ENCODE results near the gene ZBTB6. TPM values are rescaled to one million over a fixed set of nuclear protein-coding genes. Genes with fewer than 3 reads are reported as not detected.

ZBTB6 gene
- total and polyA plus RNA-seq, 2 of the 13 experiments (the other 11 are each of a cell fraction or from before 2014, with no cell fraction given), result 3.7 to 7.1 TPM

GRCh38 chr9:122940749-122941581, 27.8 kb upstream of the ZBTB6 start, which contains the start of gene RABGAP1 (continued):
- TF ChIP-seq ZNF18 (CRISPR knock-in tag; IDR thresholded peaks at IDR 0.05; ENCODE audit: insufficient replicate concordance) (peak; percentile 48), FLYWCH1 (CRISPR knock-in tag; IDR thresholded peaks at IDR 0.05) (no peak), JUND (CRISPR knock-in tag; IDR thresholded peaks at IDR 0.05) (no peak), HDAC2 (CRISPR knock-in tag; IDR thresholded peaks at IDR 0.05) (0 out of 2 replicates have a peak, but pooled peaks have one; percentile 18), MAF1 (CRISPR knock-in tag; IDR thresholded peaks at IDR 0.05; ENCODE audit: borderline replicate concordance) (peak; percentile 70; the same call in 1 of the 2 replicates), TCF12 (IDR thresholded peaks at IDR 0.05) (no peak), TCF12 (CRISPR knock-in tag; IDR thresholded peaks at IDR 0.05) (0 out of 2 replicates have a peak, but pooled peaks have one; percentile 45), BHLHE40 (IDR thresholded peaks at IDR 0.05; ENCODE audit: low read length) (peak; percentile 92), SYNCRIP (IDR thresholded peaks at IDR 0.05; ENCODE audit: insufficient read depth, low read depth, low read length) (no peak), RFX5 (IDR thresholded peaks at IDR 0.05; ENCODE audit: low read depth, low read length) (no peak), KLF11 (CRISPR knock-in tag; IDR thresholded peaks at IDR 0.05) (no peak; the same call in 1 of the 2 replicates), PLSCR1 (CRISPR knock-in tag; IDR thresholded peaks at IDR 0.05; ENCODE audit: borderline replicate concordance) (no peak), ZNF644 (CRISPR knock-in tag; IDR thresholded peaks at IDR 0.05; ENCODE audit: low read depth) (no peak), MBNL3 (CRISPR knock-in tag; conservative IDR thresholded peaks at IDR 0.05) (no peak), RFX3 (CRISPR knock-in tag; IDR thresholded peaks at IDR 0.05) (no peak), ZSCAN9 (CRISPR knock-in tag; IDR thresholded peaks at IDR 0.05; ENCODE audit: borderline replicate concordance) (no peak), ZNF737 (CRISPR knock-in tag; IDR thresholded peaks at IDR 0.05; ENCODE audit: borderline replicate concordance) (no peak), RFXANK (CRISPR knock-in tag; IDR thresholded peaks at IDR 0.05) (no peak), ZNF274 (CRISPR knock-in tag; IDR thresholded peaks at IDR 0.05) (no peak), ZSCAN31 (CRISPR knock-in tag; IDR thresholded peaks at IDR 0.05; ENCODE audit: low read depth) (no peak), HOMEZ (CRISPR knock-in tag; IDR thresholded peaks at IDR 0.05; ENCODE audit: low read depth) (no peak), ZNF75D (CRISPR knock-in tag; IDR thresholded peaks at IDR 0.05; ENCODE audit: borderline replicate concordance) (no peak)
- TF ChIP-seq, protein P1, sequence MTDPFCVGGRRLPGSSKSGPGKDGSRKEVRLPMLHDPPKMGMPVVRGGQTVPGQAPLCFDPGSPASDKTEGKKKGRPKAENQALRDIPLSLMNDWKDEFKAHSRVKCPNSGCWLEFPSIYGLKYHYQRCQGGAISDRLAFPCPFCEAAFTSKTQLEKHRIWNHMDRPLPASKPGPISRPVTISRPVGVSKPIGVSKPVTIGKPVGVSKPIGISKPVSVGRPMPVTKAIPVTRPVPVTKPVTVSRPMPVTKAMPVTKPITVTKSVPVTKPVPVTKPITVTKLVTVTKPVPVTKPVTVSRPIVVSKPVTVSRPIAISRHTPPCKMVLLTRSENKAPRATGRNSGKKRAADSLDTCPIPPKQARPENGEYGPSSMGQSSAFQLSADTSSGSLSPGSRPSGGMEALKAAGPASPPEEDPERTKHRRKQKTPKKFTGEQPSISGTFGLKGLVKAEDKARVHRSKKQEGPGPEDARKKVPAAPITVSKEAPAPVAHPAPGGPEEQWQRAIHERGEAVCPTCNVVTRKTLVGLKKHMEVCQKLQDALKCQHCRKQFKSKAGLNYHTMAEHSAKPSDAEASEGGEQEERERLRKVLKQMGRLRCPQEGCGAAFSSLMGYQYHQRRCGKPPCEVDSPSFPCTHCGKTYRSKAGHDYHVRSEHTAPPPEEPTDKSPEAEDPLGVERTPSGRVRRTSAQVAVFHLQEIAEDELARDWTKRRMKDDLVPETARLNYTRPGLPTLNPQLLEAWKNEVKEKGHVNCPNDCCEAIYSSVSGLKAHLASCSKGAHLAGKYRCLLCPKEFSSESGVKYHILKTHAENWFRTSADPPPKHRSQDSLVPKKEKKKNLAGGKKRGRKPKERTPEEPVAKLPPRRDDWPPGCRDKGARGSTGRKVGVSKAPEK (CRISPR knock-in tag; IDR thresholded peaks at IDR 0.05; ENCODE audit: borderline replicate concordance), result no peak

Data from HepG2 (cell line).